IPS DF 4.7 (cell line): ENCODE data around the gene LZTS3.
"Not testable (repeated sequence)": the region's sequence is repeated elsewhere in the genome, so short reads cannot be mapped to it uniquely, and the experiment has no call there.

Source experiments
- DNase-seq: peaks from one replicate; pipeline ENCODE4 v3.0.0-alpha.2; 2013; ENCODE audit warnings: low spot score; ENCODE audit errors: extremely low read depth

LZTS3 gene

GRCh38 chr20:3167738-3168078 is 5.6 kb downstream of the LZTS3 start:
- no peak for DNase-seq

- DNase-seq, result no peak
Measured at GRCh38 chr20:3166913-3167342, 6.4 kb downstream of the LZTS3 start.

- no peak for DNase-seq
Measured at GRCh38 chr20:3166338-3166912, 6.9 kb downstream of the LZTS3 start.

DNA sequence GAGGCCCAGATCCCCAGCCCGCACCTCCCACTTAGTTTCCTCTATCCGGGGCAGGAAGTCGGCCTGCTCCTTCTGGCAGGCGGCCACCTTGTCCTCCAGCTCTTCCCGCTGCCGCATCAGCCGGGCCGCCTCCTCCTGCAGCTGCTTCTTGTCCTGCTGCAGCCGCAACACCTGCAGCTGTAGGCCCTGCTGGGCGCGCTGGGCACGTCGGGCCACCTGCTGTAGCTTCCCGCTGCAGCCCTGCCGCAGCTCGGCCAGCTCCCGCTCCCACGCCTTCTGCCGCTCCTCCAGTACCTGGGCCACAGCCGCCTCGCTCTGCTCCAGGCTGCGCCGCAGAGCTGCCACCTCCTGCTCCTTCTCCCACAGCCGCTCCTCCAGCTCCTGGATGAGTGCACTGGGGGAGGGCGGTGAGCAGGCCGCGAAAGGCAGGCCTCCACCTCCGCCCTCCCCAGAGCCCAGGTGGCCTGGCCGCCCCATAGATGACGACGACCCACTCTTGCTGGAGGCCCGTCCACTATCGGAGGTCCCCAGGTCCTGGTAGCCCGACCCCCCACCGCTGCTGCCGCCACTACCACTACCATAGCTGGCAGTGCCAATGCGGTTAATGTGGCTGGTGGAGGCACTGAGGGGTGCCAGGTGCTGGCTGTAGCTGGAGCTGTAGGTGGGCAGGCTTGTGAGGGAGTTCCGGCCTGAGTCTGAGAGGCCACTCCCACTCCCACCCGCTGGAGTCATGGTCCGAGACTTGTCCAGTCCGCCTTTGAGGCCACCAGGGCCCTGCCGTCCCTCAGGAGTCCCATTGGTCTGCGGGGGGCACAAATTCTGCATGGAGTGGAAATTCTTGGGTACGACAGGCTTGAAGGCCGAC is 7.6 kb downstream of the LZTS3 start:
- no peak for DNase-seq

DNA sequence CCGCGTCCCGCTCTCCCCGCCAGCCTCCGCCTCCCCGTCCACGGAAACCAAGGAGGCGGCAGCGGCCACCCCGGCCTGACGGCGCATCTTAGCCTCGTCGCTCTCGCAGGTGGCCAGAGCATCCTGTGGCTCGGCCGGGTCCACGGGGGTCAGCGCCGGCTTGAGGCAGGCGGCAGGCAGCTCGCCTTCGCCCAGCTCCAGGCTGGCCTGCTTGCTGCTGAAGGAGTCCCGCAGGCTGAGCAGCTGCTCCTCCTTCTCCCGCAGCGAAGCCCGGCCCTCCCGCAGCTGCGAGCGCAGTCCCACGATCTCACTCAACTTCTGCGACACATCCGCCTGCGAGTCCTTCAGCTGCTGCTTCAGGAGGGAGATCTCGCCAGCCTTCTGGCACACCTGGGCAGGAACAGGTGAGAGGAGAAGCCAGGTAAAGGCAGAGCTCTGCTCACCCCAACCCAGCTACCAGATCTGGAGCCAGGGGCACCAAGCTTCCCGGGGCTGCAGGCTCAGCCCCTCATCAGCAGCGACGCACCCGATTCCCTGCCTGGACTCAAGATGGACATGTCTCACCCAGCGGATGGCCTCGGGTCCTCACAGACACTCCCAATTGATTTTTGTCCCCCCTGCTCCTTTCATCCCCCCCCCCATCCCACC is 8.5 kb downstream of the LZTS3 start:
- DNase-seq, result no peak

DNA sequence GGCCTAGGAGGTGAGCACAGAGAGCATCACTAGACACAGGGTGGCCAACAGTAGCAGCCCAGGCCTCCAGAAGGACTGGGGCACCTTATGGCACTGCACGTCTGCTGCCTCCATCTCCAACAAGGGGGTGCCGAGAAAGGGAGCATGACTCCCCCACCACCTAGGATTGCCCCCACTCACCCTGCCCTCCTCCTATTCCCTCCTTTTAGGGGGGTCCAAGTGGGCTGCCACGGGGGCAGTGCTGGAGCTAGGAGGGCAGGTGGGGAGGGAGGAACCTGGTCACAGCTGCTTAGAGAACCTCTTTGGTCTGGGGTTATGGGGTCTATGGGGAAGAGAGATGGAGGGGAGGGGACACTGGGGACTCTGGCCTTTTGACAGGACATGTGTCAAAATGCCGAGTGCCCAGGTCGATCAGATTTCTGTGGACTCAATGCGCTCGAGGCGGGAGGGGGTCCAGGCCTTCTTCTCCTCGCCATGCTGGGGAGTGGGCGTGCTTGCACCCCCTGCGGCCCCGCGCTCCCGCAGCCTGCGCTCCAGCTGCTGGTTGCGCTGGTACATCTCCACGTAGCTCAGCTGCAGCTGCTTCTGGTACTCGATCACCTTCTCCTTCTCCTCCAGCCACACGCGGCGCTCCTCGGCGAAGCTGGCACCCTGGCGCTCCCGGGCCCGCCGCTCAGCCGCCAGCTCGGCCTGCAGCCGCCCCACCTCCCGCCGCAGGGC is 9.1 kb downstream of the LZTS3 start:
- DNase-seq, result no peak

DNA sequence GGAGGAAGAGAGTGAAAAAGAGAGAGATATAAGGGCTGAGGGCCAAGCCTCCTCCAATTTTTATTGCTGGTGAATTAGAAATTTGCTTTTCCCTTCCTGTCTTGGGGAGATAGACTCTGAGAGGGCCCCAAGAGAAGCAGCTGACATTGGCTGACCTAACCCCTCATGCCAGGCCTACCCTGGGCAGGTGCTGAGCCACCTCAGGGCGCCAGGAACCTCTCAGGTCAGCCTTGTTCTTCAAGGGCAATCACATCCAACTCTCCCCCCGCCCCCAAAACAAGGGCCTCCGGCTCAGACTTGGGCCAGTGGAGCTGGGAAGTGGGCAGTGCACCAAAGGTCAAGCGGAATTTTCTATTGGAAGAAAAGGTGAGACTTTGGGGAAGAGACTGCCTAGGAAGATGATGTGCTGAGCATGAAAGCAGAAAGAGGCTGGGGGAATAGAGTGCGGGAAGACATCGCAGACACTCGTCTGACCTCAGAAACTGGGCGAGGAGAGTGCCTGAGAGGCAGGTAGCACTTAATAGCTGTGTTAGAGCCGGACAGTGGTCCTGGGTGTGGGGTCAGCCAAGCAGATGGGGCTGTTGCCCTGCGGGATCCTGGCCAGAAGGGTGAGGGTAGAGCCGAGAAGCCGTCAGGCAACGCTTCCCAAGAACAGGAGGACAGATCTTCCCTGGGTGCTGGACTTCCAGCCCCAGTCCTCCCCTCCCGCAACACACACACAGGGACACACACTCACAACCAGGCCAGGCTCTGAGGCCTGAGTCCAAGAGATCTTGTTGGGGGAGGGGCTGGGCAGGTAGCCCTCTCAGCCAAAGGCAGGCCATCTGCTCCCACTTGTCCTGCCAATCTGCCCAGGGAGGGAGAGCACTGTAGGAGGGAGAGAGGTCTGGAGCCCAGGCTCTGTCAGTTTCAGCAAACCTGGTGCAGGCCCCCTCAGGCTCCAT is 10.0 kb downstream of the LZTS3 start:
- DNase-seq, result no peak

- DNase-seq, result no peak
Measured at GRCh38 chr20:3162080-3162611, 11.2 kb downstream of the LZTS3 start.

DNA sequence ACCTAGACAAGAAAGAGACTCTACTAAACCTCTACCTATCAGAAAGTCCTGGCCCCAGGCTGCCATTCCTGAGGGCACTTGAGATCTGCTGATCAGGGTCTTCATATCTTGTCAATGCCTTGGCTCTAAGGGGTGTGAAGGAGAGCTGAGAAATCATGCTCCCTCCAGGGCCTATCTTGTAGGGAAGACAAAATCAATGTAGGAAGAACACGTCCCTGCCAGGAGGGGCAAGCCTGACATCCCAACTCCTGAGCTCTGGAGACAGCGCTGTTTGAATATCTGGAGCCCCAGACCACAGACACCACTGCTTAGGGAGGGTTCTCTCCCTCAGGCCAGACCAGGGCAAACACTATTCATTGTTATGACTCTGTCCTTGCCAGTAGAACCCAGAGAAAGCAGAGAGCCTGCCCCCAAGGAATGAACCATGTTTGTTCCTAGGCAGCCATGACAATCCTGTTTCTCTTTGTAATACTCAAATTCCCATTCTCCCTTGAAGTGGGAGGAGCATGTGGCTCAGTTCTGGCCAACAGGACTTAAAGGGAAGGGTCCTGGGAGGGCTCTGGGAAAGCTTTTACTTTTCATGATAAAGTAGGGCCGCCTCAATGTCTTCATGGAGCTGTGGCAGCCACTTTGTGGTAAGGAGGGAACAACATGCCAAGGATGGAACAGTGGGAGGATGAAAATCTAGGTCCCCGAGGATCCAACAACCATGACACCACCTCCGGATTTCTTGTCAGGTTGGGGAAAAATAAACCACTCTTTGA is 11.9 kb downstream of the LZTS3 start:
- no peak for DNase-seq

- DNase-seq, result no peak
Measured at GRCh38 chr20:3160418-3160817, 12.9 kb downstream of the LZTS3 start.

- no peak for DNase-seq
Measured at GRCh38 chr20:3158968-3159431, 14.3 kb downstream of the LZTS3 start.

GRCh38 chr20:3157817-3158216 is 15.5 kb downstream of the LZTS3 start:
- no peak for DNase-seq

- no peak for DNase-seq
Measured at GRCh38 chr20:3156811-3157619, 16.3 kb downstream of the LZTS3 start.

DNA sequence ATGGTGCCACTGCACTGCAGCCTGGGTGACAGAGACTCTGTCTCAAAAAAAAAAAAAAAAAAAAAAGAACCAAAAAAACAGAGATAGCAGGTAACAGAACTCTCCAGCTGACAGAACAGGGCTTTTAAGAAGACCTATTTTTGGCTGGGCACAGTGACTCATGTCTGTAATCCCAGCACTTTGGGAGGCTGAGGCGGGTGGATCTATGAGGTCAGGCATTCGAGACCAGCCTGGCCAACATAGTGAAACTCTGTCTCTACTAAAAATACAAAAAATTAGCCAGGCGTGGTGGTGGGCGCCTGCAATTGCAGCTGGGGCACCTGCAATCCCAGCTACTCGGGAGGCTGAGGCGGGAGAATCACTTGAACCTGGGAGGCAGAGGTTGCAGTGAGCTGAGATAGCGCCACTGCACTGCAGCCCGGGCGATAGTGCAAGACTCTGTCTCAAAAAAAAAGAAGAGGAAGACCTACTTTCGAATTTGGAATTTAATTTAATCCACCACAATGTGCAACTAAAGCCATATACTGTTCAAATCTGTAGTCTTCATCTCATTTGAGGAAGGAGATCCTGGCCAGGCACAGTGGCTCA is 21.2 kb downstream of the LZTS3 start:
- DNase-seq, result not testable (repeated sequence)

DNA sequence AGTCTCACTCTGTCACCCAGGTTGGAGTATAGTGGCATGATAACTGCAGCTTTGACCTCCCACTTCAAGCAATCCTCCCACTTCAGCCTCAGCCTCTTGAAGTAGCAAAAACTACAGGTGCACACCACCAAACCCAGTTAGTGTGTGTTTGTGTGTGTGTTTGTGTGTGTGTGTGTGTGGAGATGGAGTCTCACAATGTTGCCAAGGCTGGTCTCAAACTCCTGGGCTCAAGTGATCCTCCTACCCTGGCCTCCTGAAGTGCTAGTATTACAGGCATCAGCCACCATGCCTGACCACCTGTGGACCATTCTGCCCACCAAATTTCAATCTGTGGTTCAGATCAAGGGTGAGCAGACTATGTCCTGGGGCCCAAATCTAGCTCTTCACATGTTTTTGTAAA is 22.4 kb downstream of the LZTS3 start:
- DNase-seq, result no peak

GRCh38 chr20:3146732-3147341 is 26.5 kb downstream of the LZTS3 start:
- no peak for DNase-seq

- DNase-seq, result no peak
Measured at GRCh38 chr20:3141757-3142156, 31.6 kb downstream of the LZTS3 start.

DNA sequence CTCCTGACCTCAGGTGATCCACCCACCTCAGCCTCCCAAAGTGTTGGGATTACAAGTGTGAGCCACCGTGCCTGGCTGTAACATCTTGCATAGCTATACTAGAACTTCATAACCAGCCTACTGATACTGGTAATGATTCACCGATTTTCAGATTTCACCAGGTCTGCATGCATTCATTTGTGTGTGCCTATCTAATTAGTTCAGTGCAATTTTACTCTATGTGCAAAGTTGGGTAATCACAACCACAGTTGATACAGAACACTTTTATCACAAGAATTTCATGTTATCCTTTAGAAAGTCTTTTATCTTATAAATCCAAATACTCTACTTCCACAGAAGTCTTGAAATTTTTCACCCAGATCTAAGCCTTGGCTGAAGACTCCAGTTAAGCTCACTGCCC is 35.9 kb downstream of the LZTS3 start:
- no peak for DNase-seq
